BJ (cell line): ENCODE results near the gene GOLT1A. TPM values are rescaled to one million over a fixed set of nuclear protein-coding genes. Genes with fewer than 3 reads are reported as not detected.

ENCODE experiments used
- CTCF ChIA-PET: fragments of 350-600 bp; formaldehyde crosslinking; extraction: SDS; loops from one replicate; lab custom pipeline; 2021; ENCODE audit warnings: antibody characterized with exemption, inconsistent platforms; lab: Yijun Ruan, JAX
- POLR2A ChIA-PET: fragments of 300-600 bp; sonication (Branson Sonifier 250); formaldehyde crosslinking; extraction: SDS; loops from one replicate; lab custom pipeline; 2021; ENCODE audit warnings: antibody characterized with exemption; lab: Charles Lee
- DNase-seq: peaks from one replicate; pipeline ENCODE4 v3.0.0-alpha.2; 2011; ENCODE audit warnings: low read depth
- H3K27me3 ChIP-seq: 2 replicates; pipeline ENCODE4 v1.6.0; 2011; ENCODE audit warnings: low read length; ENCODE audit not compliant: control insufficient read depth, insufficient read depth
- H3K36me3 ChIP-seq: 2 replicates; pipeline ENCODE4 v1.5.1; 2011; ENCODE audit warnings: low read length; ENCODE audit not compliant: control insufficient read depth, insufficient read depth
- H3K4me3 ChIP-seq: 2 replicates; pipeline ENCODE4 v1.5.1; 2011; ENCODE audit warnings: low read depth, mild to moderate bottlenecking, control low read depth, low read length
- polyA plus RNA-seq: library from polyadenylated mRNA; depleted of rRNA; stranded (reverse); fragments of >200 nt; gene quantifications from 2 replicates; pipeline ENCODE4 v1.2.3, GENCODE V29; 2011
- TF ChIP-seq, protein P1 (sequence below): IDR thresholded peaks from 2 replicates; pipeline ENCODE4 v1.5.1; 2011; ENCODE audit warnings: low read depth, mild to moderate bottlenecking, control low read depth, inconsistent platforms, low read length, moderate library complexity; ENCODE audit not compliant: insufficient read depth

The GOLT1A gene
- polyA plus RNA-seq, 1 experiment: 0.21 TPM

DNA sequence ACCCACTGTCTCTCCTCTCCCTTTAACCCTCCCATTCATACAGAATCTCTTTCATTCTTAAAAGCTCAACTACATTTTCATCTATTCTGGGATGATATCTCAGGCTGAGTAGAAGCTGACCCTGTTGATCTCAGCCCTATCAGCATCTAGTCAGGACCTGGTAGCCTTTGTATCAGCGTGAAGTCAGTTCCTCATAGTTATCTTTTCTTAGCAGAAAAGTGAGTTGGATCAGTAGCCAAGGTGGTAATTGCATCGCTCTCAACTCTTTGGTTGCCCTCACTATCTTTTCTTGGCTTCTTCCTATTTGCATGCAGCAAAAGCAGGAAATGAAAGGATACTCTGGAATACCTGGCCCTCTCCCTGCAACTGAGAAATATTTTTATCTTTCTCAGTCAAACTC is 13.6 kb upstream of the GOLT1A start:
- ChIA-PET POLR2A (no interaction called here), CTCF (interaction anchor here (2.9 to 5.4 kb wide), 2 partner anchors 13 to 21 kb away, joined by 13 to 27 read pairs; partner anchors contain the start of gene GOLT1A)
- Histone ChIP-seq H3K36me3 (peaks cover 15% of the 10 kb centered on the region), H3K27me3 (no peaks in the 10 kb centered on the region), H3K4me3 (no peak overlapping the region)
- DNase-seq: no peak
- TF ChIP-seq, protein P1, sequence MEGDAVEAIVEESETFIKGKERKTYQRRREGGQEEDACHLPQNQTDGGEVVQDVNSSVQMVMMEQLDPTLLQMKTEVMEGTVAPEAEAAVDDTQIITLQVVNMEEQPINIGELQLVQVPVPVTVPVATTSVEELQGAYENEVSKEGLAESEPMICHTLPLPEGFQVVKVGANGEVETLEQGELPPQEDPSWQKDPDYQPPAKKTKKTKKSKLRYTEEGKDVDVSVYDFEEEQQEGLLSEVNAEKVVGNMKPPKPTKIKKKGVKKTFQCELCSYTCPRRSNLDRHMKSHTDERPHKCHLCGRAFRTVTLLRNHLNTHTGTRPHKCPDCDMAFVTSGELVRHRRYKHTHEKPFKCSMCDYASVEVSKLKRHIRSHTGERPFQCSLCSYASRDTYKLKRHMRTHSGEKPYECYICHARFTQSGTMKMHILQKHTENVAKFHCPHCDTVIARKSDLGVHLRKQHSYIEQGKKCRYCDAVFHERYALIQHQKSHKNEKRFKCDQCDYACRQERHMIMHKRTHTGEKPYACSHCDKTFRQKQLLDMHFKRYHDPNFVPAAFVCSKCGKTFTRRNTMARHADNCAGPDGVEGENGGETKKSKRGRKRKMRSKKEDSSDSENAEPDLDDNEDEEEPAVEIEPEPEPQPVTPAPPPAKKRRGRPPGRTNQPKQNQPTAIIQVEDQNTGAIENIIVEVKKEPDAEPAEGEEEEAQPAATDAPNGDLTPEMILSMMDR: no peak

DNA sequence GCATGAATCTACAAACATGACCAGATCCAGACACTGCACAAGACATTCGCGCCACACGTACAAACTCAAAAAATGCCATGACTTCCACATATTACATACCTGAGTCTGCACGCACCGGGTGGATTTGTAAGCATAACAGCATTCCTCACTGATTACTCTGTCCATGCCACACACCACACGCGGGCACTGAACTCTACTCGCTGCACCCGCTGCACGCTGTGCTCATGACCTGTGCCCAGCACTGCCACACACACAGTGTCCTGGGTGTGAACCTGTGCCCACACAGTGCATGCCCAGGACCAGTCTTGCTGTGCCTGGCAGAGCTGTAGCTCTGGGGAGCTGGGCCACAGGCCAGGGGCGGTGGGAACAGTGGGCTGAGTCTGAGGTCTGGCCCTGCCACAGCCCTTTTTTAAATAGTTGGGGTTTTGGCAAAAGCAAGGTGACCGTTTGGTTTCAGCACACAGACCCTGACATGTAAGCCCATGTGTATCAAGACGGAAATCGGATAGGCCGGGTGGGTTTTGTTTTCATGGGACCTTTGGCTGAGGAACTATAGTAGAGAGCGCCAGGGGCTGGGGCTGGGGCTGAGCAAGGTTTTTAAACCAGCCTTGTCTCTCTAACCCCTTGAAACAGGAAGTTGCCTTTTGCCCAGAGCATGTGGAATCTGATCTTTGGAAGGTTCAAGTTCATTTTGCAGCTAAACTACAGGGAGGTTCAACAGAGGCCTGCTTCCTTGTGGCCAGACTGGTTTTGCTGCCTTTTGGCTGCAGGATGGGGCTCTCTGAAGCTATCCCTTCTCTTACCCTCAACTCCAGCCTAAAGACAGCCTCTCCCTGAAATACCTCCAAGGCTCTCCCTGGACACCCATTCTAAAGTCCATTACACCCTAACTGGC is 12.3 kb upstream of the GOLT1A start:
- CTCF ChIA-PET: interaction anchor here (1.2 to 5.4 kb wide), 2 partner anchors 19 to 137 kb away, joined by 5 to 27 read pairs; no protein-coding TSS in a partner anchor
- Histone ChIP-seq H3K27me3 (no peaks in the 10 kb centered on the region), H3K4me3 (no peak overlapping the region), H3K36me3 (peaks cover 22% of the 10 kb centered on the region)
- TF ChIP-seq, protein P1: no peak
- POLR2A ChIA-PET: no interaction called here
- DNase-seq: no peak

DNA sequence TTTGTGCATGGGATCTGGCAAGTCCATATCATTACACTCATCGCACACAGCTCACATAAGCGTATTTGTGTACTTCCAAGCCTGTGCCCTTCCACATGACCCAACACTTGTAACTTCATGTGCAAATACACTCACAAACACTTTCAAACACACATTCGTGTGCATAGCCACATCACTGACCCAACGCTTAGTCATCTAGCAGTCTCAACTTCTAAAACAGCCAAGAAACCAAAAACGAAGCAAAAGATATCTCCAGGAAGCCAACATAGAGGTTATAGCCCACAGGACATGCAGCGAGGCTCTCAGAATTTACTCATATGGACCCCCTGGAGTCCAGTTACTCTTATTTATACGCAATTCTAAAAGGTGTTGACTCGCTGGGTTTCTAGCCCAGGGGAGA is 10.9 kb upstream of the GOLT1A start:
- Histone ChIP-seq H3K36me3 (peaks cover 19% of the 10 kb centered on the region), H3K4me3 (no peak overlapping the region), H3K27me3 (no peaks in the 10 kb centered on the region)
- ChIA-PET CTCF (interaction anchor here (1.5 kb wide), 1 partner anchor 139 kb away, joined by 4 read pairs; no protein-coding TSS in a partner anchor), POLR2A (no interaction called here)
- DNase-seq: no peak
- TF ChIP-seq, protein P1: no peak

DNA sequence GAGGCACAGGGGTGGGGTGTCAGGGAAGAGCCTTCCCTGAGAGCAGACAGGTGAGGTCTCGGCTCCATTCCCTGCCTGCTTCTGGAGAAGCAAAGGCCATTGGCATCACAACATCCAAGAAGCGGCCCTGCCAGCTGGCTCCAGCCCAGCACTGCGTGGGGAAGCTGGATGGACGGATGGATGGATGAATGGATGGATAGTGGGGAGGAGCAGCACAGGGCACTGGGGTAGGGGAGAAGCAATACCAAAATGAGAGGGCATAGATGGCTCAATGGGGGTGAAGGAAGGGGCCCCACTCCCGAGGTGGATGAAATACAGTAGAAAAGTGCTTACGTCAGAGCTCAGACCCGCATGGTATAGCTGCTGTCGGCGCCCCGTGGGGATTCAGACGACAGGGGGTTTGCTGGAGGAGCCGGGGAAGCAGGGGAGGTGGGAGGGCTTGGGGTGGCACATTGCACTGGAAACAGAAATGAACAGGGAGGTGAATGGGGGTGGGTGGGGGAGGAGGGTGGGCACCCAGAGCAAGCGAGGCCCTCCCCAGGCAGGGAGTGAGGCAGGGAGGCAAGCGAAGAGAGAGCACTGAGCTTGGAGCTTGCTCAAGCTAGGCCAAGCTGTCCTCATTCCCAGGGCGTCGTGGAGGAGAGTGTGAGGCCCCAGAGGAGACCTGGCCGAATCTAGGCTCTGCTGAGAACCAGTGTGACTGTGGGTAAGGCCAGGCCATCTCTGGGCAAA is 9.5 kb upstream of the GOLT1A start:
- Histone ChIP-seq H3K36me3 (peaks cover 14% of the 10 kb centered on the region), H3K4me3 (no peak overlapping the region), H3K27me3 (no peaks in the 10 kb centered on the region)
- TF ChIP-seq, protein P1: no peak
- POLR2A ChIA-PET: no interaction called here
- CTCF ChIA-PET: interaction anchor here (0.6 to 1.3 kb wide), 4 partner anchors 9 to 297 kb away, joined by 3 to 6 read pairs (median 3); partner anchors contain the start of genes GOLT1A and PLEKHA6
- DNase-seq: no peak

DNA sequence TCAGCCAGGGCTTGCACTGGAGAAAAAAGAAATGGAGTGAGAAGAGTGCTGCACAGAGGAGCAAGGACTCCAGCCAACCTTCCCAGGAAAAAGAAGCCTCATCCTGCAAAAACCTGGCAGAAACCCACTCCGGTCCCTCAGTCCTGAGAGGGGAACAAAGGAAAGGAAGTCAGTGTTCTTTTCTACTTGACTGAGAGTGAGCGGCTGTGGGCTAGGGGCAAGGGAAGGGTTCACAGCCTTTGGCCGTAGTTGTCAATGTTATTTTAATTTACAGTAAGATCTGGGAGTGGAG is 8.9 kb upstream of the GOLT1A start:
- ChIA-PET POLR2A (no interaction called here), CTCF (interaction anchor here (0.6 to 1.3 kb wide), 4 partner anchors 9 to 296 kb away, joined by 3 to 6 read pairs (median 3); partner anchors contain the start of genes GOLT1A and PLEKHA6)
- no peaks in the 10 kb centered on the region for H3K27me3 ChIP-seq
- H3K4me3 ChIP-seq: no peak overlapping the region
- TF ChIP-seq, protein P1: no peak
- H3K36me3 ChIP-seq: peaks cover 9% of the 10 kb centered on the region
- DNase-seq: no peak
